HG02678 (cell line): Measurements from ENCODE around the gene PRR9.
"Not testable (repeated sequence)": the region's sequence is repeated elsewhere in the genome, so short reads cannot be mapped to it uniquely, and the experiment has no call there.

Experiments used
- ATAC-seq: cut with Tn5 transposase; IDR thresholded peaks from one replicate; pipeline ENCODE4 v1.9.1; 2021; ENCODE audit warnings: mild to moderate bottlenecking, moderate library complexity; ENCODE audit not compliant: unreplicated experiment

The PRR9 gene

DNA sequence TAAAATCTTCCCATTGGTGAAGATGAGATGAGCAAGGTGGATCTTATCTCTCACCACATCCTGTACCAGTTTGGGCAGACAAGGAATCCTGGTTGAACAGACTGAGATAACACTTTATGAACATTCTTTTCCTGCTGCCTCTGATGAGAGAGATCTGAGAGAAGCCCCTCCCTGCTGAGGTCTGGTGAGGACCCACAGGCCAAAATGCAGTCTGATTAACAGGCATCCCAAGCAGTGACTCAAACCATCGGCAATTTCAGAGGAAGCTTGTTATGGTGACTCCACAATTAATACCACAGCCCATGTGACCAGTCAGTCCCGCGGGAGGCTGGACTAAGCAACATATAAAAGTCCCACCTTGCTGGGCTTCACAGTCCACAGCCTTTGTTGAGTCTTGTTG lies at the start of gene PRR9:
Gene PRR9 (plus strand): TSS at position 373 of the 400 bp plus-strand sequence. CDS start 561 bp downstream, outside the sequence.
- ATAC-seq, result no peak

GRCh38 chr1:153168686-153169085 lies 48.7 kb upstream of the PRR9 start:
- no peak for ATAC-seq

- ATAC-seq, result no peak
Measured at GRCh38 chr1:153174624-153175023, 42.8 kb upstream of the PRR9 start.

GRCh38 chr1:153178922-153179321 lies 38.5 kb upstream of the PRR9 start:
- no peak for ATAC-seq

DNA sequence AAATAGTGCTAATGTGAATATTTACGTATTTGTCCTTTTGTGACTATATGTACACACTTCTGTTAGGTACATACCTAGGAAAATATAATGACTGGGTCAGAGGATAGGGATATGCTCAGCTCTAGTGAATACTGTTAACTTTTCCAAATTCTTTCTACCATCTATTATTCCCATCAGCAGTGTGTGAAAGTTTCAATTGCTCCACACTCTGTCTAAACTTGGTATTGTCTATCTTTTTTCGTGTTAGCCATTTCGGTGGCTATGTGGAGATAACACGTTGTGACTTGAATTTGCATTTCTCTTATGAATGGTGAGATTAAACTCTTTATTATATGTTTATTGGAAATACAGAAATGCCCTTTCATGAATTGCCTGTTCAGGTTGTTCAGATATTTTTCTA lies 36.8 kb upstream of the PRR9 start:
- ATAC-seq, result no peak

DNA sequence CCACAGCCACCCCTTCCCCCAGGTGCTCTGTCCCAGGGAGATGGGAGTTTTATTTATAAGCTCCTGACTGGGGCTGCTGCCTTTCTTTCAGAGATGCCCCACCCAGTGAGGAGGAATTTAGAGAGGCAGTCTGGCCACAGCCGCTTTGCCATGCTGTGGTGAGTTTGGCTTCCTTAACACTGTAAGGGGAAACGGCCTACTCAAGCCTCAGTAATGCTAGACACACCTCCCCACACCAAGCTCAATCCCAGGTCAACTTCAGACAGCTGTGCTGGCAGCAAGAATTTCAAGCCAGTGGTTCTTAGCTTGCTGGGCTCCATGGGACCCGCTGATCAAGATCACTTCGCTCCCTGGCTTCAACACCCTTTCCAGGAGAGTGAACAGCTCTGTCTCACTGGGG lies 29.1 kb upstream of the PRR9 start:
- not testable (repeated sequence) for ATAC-seq

DNA sequence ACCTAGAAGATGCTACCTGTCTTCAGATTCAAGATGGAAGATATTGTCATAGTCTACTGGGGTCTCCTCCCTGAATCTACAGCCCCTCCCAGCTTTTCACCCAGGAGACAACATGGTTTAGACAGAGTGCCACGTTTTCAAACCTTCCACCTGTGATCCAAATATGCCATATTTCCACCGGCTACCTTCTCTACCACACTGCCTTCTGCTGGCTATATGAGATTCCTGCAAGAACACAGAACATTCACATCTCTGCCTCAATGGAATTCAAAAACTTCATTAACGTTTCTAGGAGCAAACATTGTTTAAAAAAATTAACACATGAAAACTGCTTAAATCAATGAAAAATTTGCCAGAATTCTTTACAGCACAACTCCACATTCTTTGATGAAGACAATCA lies 27.0 kb upstream of the PRR9 start:
- ATAC-seq, result no peak

DNA sequence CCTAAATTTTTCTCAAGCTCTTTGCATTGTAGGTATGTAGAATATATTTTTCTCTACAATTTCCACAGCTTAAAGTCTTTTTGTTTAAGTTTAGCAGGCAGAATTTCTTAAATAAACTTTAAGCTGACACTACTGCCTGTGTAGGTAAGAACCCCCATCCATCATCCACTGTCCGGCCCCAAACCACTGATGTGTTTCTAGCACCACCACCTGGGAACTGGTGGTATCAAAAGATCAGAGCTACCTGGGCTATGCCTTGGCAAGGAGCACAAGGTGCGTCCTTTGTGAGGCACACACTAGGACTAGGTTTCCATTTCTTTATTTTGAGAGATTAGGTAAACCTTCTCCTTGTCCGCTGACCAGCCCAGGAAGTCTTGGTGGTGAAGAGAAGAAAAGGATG lies 24.7 kb upstream of the PRR9 start:
- no peak for ATAC-seq

GRCh38 chr1:153194331-153195050 lies 22.9 kb upstream of the PRR9 start:
- no peak for ATAC-seq

GRCh38 chr1:153195216-153195615 lies 22.2 kb upstream of the PRR9 start:
- no peak for ATAC-seq

GRCh38 chr1:153202006-153202405 lies 15.4 kb upstream of the PRR9 start:
- ATAC-seq, result no peak

DNA sequence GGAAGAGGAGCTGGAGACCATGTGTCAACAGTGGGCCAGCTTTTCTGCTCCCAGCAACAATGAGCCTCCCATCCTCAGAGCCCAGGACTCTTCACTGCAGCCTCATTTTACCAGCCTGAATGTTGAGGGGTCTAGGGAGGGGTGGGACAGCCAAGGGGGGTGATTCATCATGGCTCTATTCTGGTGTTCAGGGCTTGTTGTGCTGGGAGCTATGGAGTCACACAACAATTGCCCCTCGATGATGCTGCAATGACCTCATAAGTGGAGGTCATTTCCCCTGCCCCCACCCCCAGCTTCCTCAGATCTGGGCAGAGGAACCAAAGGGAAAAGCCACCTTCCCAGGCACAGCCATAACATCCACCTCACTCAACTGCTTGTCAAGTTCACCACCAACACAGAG lies 14.3 kb upstream of the PRR9 start, which contains the start of gene LELP1:
Gene LELP1 (plus strand): TSS at position 301 of the 400 bp plus-strand sequence. CDS start 1,278 bp downstream, outside the sequence.
- ATAC-seq, result no peak

GRCh38 chr1:153206631-153207030 lies 10.8 kb upstream of the PRR9 start:
- ATAC-seq, result no peak

- no peak for ATAC-seq
Measured at GRCh38 chr1:153210206-153210605, 7.2 kb upstream of the PRR9 start.

DNA sequence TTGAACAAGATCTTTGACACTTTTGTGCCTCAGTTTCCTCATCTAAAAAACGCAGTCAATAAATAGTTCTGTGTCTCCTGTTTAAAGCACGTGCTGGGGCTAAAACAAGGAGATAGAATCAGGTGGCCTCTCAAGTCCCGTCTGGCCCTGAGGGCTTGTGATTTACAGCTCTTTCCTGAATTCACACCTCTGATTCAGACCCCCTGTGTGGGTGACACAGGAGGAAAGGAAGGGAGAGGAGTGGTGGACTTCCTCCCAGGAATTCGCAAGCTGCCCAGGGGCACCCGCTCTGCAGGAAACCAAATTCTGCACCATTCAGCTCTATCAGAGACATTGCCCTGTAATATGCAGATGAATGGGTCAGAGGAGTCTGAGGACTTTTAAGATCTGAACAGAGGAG lies 5.2 kb upstream of the PRR9 start:
- ATAC-seq, result no peak

GRCh38 chr1:153213519-153213918 lies 3.9 kb upstream of the PRR9 start:
- no peak for ATAC-seq

DNA sequence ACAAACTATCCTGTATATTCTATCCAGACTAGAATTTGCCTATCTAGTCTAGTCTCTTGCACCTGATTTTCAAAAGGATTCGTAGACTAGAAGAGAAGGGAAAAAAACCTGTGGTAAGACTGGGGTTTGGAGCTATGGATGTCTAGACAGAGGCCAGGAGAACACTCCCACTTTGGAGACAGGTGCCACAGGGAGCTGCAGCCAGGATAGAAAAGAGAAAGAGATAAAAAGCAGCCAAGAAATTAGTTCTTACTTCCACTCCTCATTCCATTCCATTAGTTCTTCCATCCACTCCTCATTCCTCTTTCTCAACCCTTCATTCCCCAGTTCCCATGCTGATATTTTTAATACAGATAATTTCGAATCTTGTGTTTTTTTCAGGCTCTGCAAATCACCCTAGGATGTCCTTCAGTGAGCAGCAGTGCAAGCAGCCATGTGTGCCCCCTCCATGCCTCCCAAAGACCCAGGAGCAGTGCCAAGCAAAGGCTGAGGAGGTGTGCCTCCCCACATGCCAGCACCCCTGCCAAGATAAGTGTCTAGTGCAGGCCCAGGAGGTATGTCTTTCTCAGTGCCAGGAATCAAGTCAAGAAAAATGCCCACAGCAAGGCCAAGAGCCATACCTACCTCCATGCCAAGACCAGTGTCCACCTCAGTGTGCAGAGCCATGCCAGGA lies 496 bp downstream of the PRR9 start:
- no peak for ATAC-seq

- ATAC-seq, result no peak
Measured at GRCh38 chr1:153220606-153221303, 3.4 kb downstream of the PRR9 start.

GRCh38 chr1:153223040-153223891 lies 5.9 kb downstream of the PRR9 start:
- ATAC-seq, result peak; percentile 90

GRCh38 chr1:153227810-153228209 lies 10.4 kb downstream of the PRR9 start:
- ATAC-seq, result no peak

DNA sequence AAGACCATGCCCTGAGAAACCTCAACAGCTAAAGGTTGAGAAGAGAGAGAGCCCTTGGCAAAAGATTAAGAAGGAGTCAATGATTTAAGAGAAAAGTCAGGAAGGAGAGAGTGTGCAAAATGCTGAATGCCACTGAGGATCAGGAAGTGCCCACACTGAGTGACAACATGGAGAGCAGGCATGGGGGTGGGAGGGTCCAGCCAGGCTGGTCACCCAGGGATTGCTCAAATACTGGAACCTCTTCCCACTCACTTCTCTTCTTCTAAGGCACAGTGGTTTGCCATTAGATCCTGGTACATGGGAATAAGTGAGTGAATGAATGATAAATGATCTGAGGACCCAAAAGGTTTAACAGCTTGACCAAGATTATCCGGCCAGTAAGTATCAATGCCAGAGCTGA lies 11.1 kb downstream of the PRR9 start:
- ATAC-seq, result no peak
